ENCODE results near the gene RAPGEFL1. TPM values are rescaled to one million over a fixed set of nuclear protein-coding genes. Genes with fewer than 3 reads are reported as not detected.
"Not testable (repeated sequence)": the region's sequence is repeated elsewhere in the genome, so short reads cannot be mapped to it uniquely, and the experiment has no call there.

Gene RAPGEFL1
- total and polyA plus RNA-seq, 4 donors: 4.6 to 9.4 (median 8.8) TPM

DNA sequence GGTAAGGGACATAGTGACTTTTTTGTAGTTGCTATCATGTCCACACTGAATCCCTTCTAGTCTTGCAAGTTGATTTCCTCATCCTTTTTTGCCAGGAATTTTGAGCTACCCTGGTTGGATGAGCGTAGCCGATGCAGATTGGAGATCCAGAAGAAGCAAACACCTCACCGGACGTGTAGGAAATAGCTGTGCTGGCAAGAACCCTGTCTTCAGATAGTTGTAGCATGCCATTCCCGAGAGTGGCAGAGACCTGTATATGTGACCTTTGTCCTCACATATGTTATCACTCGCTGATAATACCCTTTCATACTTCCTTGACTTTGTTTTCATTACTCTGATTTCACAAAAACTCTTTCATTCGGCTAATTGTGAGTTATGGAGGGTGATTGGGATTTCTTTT is 43.1 kb upstream of the RAPGEFL1 start:
- Histone ChIP-seq H3K27ac (ENCODE audit: low read depth in 1 of 2, low read length in 1 of 2) (no peak overlapping the region), H3K36me3 (ENCODE audit: control insufficient read depth in 4 of 4, insufficient read depth in 4 of 4, low read length in 4 of 4) (peaks cover 33 to 71% (median 63%) of the 10 kb centered on the region in 4 donors), H3K9me3 (ENCODE audit: control insufficient read depth in 4 of 4, insufficient read depth in 3 of 4, low read length in 3 of 4) (no peaks in the 10 kb centered on the region), H3K4me3 (no peak overlapping the region), H3K9ac (ENCODE audit: insufficient read depth in 1 of 2, low read length in 2 of 2) (no peak overlapping the region), H3K4me1 (ENCODE audit: control insufficient read depth in 5 of 5, insufficient read depth in 5 of 5, low read length in 5 of 5) (peaks cover 0 to 4% (median 0%) of the 10 kb centered on the region in 5 donors), H3K27me3 (ENCODE audit: control insufficient read depth in 3 of 3, insufficient read depth in 3 of 3, low read length in 2 of 3) (no peaks in the 10 kb centered on the region)
- no peak for DNase-seq
- no peak for TF ChIP-seq CTCF (IDR thresholded peaks at IDR 0.05; ENCODE audit: control extremely low read depth, extremely low read depth)
- no peak for ATAC-seq (ENCODE audit: insufficient read depth, low FRiP score)
- 77 to 86% methylated on average over 7 of the region's 7 CpGs for WGBS, 2 donors

- no peak overlapping the region for H3K9ac ChIP-seq (ENCODE audit: insufficient read depth in 1 of 2, low read length in 2 of 2)
- TF ChIP-seq CTCF (IDR thresholded peaks at IDR 0.05; ENCODE audit: control extremely low read depth, extremely low read depth): no peak
- H3K27me3 ChIP-seq (ENCODE audit: control insufficient read depth in 3 of 3, insufficient read depth in 3 of 3, low read length in 2 of 3): no peaks in the 10 kb centered on the region
- H3K4me1 ChIP-seq (ENCODE audit: control insufficient read depth in 5 of 5, insufficient read depth in 5 of 5, low read length in 5 of 5): peaks cover 0 to 10% (median 5%) of the 10 kb centered on the region in 5 donors
- H3K4me3 ChIP-seq: no peak overlapping the region
- WGBS, 2 donors: 83 to 88% methylated on average over 3 of the region's 3 CpGs
- H3K36me3 ChIP-seq (ENCODE audit: control insufficient read depth in 4 of 4, insufficient read depth in 4 of 4, low read length in 4 of 4): peaks cover 24 to 57% (median 50%) of the 10 kb centered on the region in 4 donors
- H3K9me3 ChIP-seq (ENCODE audit: control insufficient read depth in 4 of 4, insufficient read depth in 3 of 4, low read length in 3 of 4): no peaks in the 10 kb centered on the region
- no peak overlapping the region for H3K27ac ChIP-seq (ENCODE audit: low read depth in 1 of 2, low read length in 1 of 2)
- DNase-seq: no peak
- no peak for ATAC-seq (ENCODE audit: insufficient read depth, low FRiP score)
Measured at GRCh38 chr17:40135817-40136216, 41.5 kb upstream of the RAPGEFL1 start.

DNA sequence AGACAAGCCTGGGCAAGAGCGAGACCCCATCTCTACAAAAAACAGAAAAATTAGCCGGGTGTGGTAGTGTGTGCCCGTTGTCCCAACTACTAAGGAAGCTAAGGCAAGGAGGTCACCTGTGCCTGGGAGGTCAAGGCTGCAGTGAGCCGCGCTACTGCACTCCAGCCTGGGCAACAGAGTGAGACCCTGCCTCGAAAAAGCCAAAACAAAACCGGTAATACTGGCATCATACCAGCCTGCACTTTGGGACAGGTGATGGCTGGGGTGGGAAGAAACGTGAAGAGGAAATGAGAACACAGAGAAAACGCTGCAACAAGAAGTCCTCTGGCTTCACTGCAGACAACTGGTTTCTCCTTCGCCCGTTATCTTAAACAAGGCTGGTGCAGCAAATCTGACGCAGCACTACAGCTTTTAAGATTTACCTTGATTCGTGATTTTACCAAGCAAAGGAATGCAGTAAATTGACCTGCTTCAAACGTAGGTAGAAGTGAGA is 37.7 kb upstream of the RAPGEFL1 start:
- ATAC-seq (ENCODE audit: insufficient read depth, low FRiP score) (no peak), DNase-seq (no peak)
- Histone ChIP-seq H3K9me3 (ENCODE audit: control insufficient read depth in 4 of 4, insufficient read depth in 3 of 4, low read length in 3 of 4) (no peaks in the 10 kb centered on the region), H3K27ac (ENCODE audit: low read depth in 1 of 2, low read length in 1 of 2) (peak overlapping the region; percentile 69 to 99), H3K4me1 (ENCODE audit: control insufficient read depth in 5 of 5, insufficient read depth in 5 of 5, low read length in 5 of 5) (peaks cover 0 to 20% (median 5%) of the 10 kb centered on the region in 5 donors), H3K27me3 (ENCODE audit: control insufficient read depth in 3 of 3, insufficient read depth in 3 of 3, low read length in 2 of 3) (no peaks in the 10 kb centered on the region), H3K36me3 (ENCODE audit: control insufficient read depth in 4 of 4, insufficient read depth in 4 of 4, low read length in 4 of 4) (peaks cover 14 to 38% (median 20%) of the 10 kb centered on the region in 4 donors), H3K9ac (ENCODE audit: insufficient read depth in 1 of 2, low read length in 2 of 2) (peak overlapping the region; percentile 58 to 99), H3K4me3 (peak overlapping the region; percentile 51)
- TF ChIP-seq CTCF (IDR thresholded peaks at IDR 0.05; ENCODE audit: control extremely low read depth, extremely low read depth): no peak
- WGBS, 2 donors: 13 to 18% methylated on average over 14 of the region's 14 CpGs

DNA sequence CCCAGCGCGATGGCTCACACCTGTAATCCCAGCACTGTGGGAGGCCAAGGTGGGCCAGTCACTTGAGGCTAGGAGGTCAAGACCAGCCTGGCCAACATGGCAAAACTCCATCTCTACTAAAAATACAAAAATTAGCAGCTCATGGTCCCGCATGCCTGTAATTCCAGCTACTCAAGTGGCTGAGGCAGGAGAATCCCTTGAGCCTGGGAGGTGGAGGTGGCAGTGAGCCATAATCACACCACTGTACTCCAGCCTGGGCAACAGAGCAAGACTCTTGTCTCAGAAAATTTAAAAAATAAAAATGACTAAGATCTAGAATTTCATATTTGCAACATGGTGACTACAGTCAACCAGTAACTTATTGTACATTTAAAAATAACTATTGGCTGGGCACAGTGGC is 34.1 kb upstream of the RAPGEFL1 start:
- WGBS, 2 donors: 90 to 94% methylated on average over 3 of the region's 3 CpGs
- not testable (repeated sequence) for H3K9me3 ChIP-seq (ENCODE audit: control insufficient read depth in 4 of 4, insufficient read depth in 3 of 4, low read length in 3 of 4); H3K9ac ChIP-seq (ENCODE audit: insufficient read depth in 1 of 2, low read length in 2 of 2); DNase-seq; H3K27me3 ChIP-seq (ENCODE audit: control insufficient read depth in 3 of 3, insufficient read depth in 3 of 3, low read length in 2 of 3); H3K4me3 ChIP-seq; H3K27ac ChIP-seq (ENCODE audit: low read depth in 1 of 2, low read length in 1 of 2); ATAC-seq (ENCODE audit: insufficient read depth, low FRiP score)
- peaks cover 7 to 23% (median 11%) of the 10 kb centered on the region in 4 donors for H3K36me3 ChIP-seq (ENCODE audit: control insufficient read depth in 4 of 4, insufficient read depth in 4 of 4, low read length in 4 of 4)
- peaks cover 0 to 20% (median 5%) of the 10 kb centered on the region in 5 donors for H3K4me1 ChIP-seq (ENCODE audit: control insufficient read depth in 5 of 5, insufficient read depth in 5 of 5, low read length in 5 of 5)

Measured in lung (tissue), 12 donors.